ENCODE measurements around the gene WDR43.

Gene WDR43, protein sequence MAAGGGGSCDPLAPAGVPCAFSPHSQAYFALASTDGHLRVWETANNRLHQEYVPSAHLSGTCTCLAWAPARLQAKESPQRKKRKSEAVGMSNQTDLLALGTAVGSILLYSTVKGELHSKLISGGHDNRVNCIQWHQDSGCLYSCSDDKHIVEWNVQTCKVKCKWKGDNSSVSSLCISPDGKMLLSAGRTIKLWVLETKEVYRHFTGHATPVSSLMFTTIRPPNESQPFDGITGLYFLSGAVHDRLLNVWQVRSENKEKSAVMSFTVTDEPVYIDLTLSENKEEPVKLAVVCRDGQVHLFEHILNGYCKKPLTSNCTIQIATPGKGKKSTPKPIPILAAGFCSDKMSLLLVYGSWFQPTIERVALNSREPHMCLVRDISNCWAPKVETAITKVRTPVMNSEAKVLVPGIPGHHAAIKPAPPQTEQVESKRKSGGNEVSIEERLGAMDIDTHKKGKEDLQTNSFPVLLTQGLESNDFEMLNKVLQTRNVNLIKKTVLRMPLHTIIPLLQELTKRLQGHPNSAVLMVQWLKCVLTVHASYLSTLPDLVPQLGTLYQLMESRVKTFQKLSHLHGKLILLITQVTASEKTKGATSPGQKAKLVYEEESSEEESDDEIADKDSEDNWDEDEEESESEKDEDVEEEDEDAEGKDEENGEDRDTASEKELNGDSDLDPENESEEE

GRCh38 chr2:28894470-28895188 is at the start of gene WDR43:
TSS of gene WDR43 (plus strand) at chr2:28894667. CDS start at chr2:28894699, 32 bp downstream.
- DNase-seq = peak; percentile 97

- no peak for DNase-seq
Measured at GRCh38 chr2:28855193-28855592, 39.3 kb upstream of the WDR43 start.

- DNase-seq = no peak
Measured at GRCh38 chr2:28855977-28856376, 38.5 kb upstream of the WDR43 start.

DNA sequence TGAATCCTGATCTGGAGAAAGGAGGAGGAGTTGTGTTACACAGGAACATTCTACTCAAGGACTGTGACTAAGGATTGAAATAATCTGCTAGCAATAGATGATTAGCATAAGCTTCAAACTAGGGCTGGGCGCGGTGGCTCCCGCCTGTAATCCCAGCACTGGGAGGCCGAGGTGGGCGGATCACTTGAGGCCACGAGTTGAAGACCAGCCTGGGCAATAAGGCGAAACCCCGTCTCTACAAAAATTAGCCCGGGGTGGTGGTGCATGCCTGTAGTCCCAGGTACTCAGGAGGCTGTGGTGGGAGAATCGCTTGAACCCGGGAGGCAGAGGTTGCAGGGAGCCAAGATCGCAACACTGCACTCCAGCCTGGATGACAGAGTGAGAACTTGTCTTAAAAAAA is 25.9 kb upstream of the WDR43 start:
- DNase-seq = no peak

GRCh38 chr2:28869494-28870145 is 24.8 kb upstream of the WDR43 start:
- DNase-seq = no peak

DNA sequence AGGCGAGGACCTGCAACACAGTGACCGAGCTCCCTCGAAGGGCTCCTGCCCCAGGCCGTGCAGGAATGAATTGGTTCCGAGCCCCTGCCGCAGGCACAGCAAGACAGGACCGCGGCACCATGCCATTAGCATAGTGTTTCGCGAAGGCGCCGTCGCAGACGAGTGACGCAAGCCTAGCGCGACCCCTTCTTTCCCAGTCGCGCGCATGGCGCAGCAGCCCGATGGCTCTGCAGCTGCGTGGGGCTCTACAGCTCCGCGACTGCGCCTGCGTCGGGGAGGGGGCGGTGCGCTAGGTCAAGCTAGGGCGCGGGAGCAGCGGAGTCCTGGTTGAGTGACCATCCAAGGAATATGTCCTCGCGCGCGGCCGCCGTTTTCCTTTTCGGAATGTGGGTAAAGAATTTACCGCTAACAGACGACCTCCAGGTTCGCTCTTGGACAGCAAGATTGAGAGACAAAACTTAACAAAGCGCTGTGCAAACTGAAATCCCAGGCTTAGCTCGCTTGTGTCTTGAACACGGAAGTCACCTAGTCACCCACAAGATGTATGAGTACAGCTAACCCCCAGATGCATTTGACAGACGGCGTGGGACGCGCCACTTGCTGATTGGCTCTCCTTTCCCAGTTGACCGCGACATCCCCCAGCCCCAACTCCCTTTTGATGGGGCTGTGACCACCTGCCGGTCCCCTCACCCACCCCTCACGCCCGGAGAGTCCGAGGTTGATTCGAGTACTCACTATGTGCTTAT is 24.1 kb upstream of the WDR43 start, which contains the start of gene TRMT61B:
Gene TRMT61B, minus strand, starts transcription at position 164 of the 746 bp plus-strand sequence. Its CDS starts 32 bp downstream, at position 132.
- DNase-seq = peak; percentile 77

- DNase-seq = no peak
Measured at GRCh38 chr2:28871620-28872019, 22.8 kb upstream of the WDR43 start.

DNA sequence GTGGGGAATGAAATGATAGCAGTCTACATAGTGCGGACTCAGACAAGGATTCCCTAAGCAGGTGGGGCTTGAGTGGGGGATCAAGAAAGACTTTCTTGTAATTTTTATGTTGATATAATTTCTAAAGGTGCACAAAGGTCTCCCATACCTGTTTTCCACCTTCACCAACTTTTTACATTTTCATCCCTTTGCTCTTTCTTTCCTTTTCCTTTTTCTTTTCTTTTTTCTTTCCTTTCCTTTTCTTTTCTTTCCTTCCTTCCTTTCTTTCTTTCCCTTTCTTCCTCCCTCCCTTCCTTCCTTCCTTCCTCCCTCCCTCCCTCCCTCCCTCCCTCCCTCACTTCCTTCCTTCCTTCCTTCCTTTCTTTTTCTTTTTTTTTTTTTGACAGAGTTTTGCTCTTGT is 14.3 kb upstream of the WDR43 start:
- DNase-seq = no peak

GRCh38 chr2:28893488-28893887 is 979 bp upstream of the WDR43 start:
- DNase-seq = no peak

DNA sequence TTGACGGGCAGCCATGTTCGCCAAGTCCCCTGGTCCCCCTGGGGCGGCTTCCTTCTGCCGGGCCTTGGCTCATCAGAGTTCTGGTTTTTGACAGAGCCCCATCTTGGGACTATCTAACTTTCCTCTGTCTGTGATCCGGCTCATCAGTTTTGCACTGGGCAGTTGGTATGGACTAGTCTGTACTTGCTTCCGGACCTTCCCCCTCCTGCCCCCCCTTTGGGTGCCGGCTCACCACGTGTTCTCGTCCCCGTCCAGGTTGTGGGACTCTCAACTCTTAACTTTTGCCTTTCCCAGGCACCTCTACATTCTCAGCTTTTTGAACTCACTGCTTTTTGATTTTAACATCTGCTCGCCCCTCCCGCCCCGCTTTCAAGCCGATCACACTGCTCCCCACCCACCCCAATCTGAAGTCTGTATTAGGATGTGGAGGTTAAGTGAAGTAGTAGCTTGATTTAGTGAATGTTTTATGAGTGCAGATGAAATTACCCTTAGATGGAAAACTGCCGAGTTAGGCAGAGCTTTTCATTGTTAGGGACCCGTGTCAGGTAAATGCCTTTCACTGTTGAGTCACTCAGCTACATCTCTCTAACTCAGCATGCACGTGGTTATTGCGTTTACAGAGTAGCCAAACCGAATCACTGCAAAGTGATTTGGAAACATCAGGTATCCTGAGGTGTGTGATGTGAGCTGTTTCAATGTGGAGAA is 874 bp downstream of the WDR43 start:
- no peak for DNase-seq

DNA sequence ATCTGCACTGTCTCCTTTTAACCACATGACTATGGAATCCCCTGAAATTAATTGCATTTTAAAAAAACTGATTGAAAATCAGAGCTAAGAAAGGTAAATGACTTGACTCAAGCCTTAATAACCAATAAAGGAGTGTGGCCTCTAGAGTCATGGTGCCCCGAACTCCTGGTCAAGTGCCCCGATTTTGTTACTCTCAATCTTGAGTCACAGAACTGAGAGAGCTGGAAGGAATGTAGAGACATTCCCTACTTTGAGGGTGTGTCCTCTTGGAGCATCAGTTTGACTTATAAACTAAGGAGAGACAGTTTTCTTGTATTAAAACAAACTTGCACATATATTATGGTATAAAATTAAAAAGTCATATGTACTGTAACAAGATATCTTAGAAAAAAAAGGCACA is 2.4 kb downstream of the WDR43 start:
- DNase-seq = no peak

- DNase-seq = no peak
Measured at GRCh38 chr2:28898048-28898447, 3.6 kb downstream of the WDR43 start.

DNA sequence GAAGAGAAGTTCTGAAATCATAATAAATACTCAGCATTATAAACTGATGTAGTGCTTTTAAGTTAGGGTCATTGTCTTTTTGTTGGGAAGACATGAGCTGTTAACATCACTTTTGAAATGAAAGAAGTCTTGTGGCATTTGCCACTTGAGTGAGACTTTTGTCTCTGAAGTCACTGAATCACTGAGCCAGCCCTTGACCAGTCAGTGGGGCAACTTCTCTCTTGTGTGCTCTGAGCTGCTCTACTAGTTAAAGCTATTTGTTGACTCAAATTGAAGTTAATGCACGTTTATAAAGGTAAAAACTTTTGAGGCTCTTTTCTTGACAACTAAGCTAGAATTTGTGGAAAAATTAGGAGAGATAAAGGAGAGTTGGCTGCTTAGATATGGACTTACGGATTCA is 6.7 kb downstream of the WDR43 start:
- no peak for DNase-seq

GRCh38 chr2:28901841-28902240 is 7.4 kb downstream of the WDR43 start:
- DNase-seq = no peak

DNA sequence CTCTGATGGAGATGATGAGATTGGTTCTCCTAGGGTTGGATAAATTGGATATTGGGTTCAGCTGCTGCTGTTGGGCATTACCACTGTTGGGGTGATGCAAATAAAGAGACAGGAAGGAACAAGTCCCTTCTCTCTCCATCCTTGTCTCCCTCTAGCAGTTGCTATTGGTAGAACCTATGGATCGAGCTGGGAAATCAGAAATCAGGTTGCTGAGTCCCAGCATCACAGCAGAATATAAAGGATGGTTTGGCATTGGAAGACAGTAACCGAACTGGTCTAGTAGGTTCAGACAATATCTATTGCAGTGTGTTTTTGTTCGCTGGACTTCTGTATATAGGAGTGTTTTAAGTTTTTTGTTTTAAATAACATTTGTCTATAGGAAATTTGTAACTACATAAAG is 8.1 kb downstream of the WDR43 start:
- no peak for DNase-seq

- no peak for DNase-seq
Measured at GRCh38 chr2:28904295-28904694, 9.8 kb downstream of the WDR43 start.

GRCh38 chr2:28904802-28905457 is 10.5 kb downstream of the WDR43 start:
- DNase-seq = no peak

DNA sequence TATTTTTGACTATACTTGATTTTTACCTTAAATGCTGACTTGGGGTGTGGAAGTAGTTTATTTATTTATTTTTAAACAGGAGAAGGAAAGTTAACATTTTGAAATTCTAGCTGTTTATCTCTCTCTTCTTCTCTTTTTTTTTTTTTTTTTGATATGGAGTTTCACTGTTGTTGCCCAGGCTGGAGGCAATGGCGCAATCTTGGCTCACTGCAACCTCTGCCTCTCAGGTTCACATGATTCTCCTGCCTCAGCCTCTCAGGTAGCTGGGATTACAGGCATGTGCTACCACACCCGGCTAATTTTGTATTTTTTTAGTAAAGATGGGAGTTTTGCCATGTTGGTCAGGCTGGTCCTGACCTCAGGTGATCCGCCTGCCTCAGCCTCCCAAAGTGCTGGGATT is 11.1 kb downstream of the WDR43 start:
- no peak for DNase-seq

DNA sequence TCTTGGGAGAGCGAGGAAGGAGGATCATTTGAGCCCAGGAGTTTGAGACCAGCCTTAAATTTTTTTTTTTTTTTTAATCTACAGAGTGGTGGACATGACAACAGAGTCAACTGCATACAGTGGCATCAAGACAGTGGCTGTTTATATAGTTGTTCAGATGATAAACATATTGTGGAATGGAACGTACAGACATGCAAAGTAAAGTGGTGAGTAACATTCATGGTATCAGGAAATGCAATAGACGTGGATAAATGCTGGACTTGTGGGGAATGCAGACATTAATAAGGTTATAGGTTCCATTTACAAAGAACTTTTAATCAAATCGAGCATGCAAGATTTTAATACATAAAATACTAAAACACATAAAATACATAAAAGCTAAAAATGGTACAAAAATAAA is 11.9 kb downstream of the WDR43 start:
- DNase-seq = no peak

GRCh38 chr2:28906821-28907220 is 12.4 kb downstream of the WDR43 start:
- no peak for DNase-seq

GRCh38 chr2:28908172-28908571 is 13.7 kb downstream of the WDR43 start:
- no peak for DNase-seq

All from SIG-M5 (cell line).